ENCODE results near the gene PGAM2. TPM values are rescaled to one million over a fixed set of nuclear protein-coding genes. Genes with fewer than 3 reads are reported as not detected.

Gene PGAM2
- total RNA-seq, 1 experiment from 2014 or later, result 0.27 TPM

- intact Hi-C loops (cut with micrococcal nuclease), result no loop called here
These were observed 23.1 kb downstream of the PGAM2 start for GRCh38 chr7:44042221-44042620.

More at GRCh38 chr7:44042221-44042620, 23.1 kb downstream of the PGAM2 start:
- Histone ChIP-seq H3K9me2 (ENCODE audit: insufficient read depth) (no peaks in the 10 kb centered on the region), H3K4me1 (ENCODE audit: control insufficient read depth in 1 of 2, insufficient read depth in 2 of 2, low read length in 2 of 2) (peaks cover 4 to 22% of the 10 kb centered on the region in 2 experiments; a peak in 2 of 4 replicates), H4K20me1 (ENCODE audit: insufficient read depth) (no peaks in the 10 kb centered on the region), H3K4me3 (replicated peaks in 1 of 2; ENCODE audit: low read depth in 1 of 2, low read length in 2 of 2) (no peak overlapping the region), H3K9ac (ENCODE audit: low read length) (no peak overlapping the region), H3K27me3 (ENCODE audit: insufficient read depth, low read length) (no peaks in the 10 kb centered on the region), H3K36me3 (ENCODE audit: control insufficient read depth in 1 of 2, insufficient read depth in 2 of 2, low read length in 2 of 2) (no peaks in the 10 kb centered on the region), H3K79me2 (ENCODE audit: insufficient read depth, low read length) (peaks cover 27% of the 10 kb centered on the region), H2AFZ (ENCODE audit: low read depth, low read length, poor library complexity, severe bottlenecking) (no peak overlapping the region), H3K27ac (ENCODE audit: low read depth, low read length) (no peak overlapping the region), H3K4me2 (ENCODE audit: low read length) (no peak overlapping the region), H3K9me3 (ENCODE audit: control insufficient read depth in 1 of 2, insufficient read depth in 1 of 2, low read depth in 1 of 2, low read length in 2 of 2) (no peaks in the 10 kb centered on the region)
- CTCF ChIA-PET, result no interaction called here
- BruUV-seq (replicated peaks), result no TSS peak
- RAD21 ChIA-PET (ENCODE audit: low non-redundant PET in 1 of 2, low total read pairs in 2 of 2, uncharacterized antibody in 2 of 2, unreplicated experiment in 2 of 2), result no interaction called here
- POLR2A ChIA-PET, result no interaction called here
- no peak for ATAC-seq
- TF ChIP-seq CTCF (IDR thresholded peaks at IDR 0.05 in 2 of 3, conservative IDR thresholded peaks at IDR 0.05 in 1 of 3; ENCODE audit: borderline replicate concordance in 1 of 3, insufficient read depth in 1 of 3, low read depth in 2 of 3, low read length in 2 of 3) (no peak), EZH2phosphoT487 (IDR thresholded peaks at IDR 0.05; ENCODE audit: borderline replicate concordance) (no peak), SIN3A (IDR thresholded peaks at IDR 0.05; ENCODE audit: low read depth) (no peak), EGR1 (IDR thresholded peaks at IDR 0.05; ENCODE audit: low read depth) (no peak), ZBTB33 (IDR thresholded peaks at IDR 0.05; ENCODE audit: extremely low read depth, insufficient replicate concordance, low read length) (no peak), EZH2 (IDR thresholded peaks at IDR 0.05) (no peak), FOSL1 (IDR thresholded peaks at IDR 0.05; ENCODE audit: low read depth) (no peak), ELF1 (IDR thresholded peaks at IDR 0.05; ENCODE audit: borderline replicate concordance, low read depth) (no peak), JUND (IDR thresholded peaks at IDR 0.05) (no peak), ZFX (IDR thresholded peaks at IDR 0.05) (no peak), POLR2A (IDR thresholded peaks at IDR 0.05; ENCODE audit: borderline replicate concordance, extremely low read depth, insufficient read depth, insufficient read length) (no peak), RAD21 (IDR thresholded peaks at IDR 0.05; ENCODE audit: low read depth) (no peak), REST (IDR thresholded peaks at IDR 0.05; ENCODE audit: low read depth) (no peak)
- DNase-seq (ENCODE audit: low read depth, low spot score), result no peak

Data from HCT116 (cell line).